Measurements from ENCODE around the gene ERVH48-1. TPM values are rescaled to one million over a fixed set of nuclear protein-coding genes. Genes with fewer than 3 reads are reported as not detected.
"Not testable (repeated sequence)": the region's sequence is repeated elsewhere in the genome, so short reads cannot be mapped to it uniquely, and the experiment has no call there.

Gene ERVH48-1
- total and polyA plus RNA-seq, 12 donors = not detected

DNA sequence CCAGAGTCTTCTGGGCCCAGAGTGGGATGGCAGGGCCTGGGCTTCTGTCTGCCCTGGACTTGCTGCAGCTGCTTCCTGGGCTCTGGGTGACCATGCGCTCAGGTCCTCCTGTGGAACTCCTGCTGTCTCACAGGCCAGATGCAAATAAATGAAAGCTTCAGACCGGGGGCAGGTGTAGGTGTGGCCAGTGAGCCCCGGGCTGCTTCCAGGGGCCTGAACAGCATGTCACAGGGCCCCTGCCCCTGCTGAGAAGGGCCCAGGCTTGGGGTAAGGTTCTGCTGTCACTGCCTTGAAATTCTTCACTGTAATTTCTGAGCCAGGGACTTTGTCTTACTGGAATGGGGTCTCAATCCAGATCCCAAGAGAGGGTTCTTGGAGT is 46.5 kb upstream of the ERVH48-1 start:
- no peak for TF ChIP-seq POLR2A (IDR thresholded peaks at IDR 0.05)
- TF ChIP-seq, protein P1, sequence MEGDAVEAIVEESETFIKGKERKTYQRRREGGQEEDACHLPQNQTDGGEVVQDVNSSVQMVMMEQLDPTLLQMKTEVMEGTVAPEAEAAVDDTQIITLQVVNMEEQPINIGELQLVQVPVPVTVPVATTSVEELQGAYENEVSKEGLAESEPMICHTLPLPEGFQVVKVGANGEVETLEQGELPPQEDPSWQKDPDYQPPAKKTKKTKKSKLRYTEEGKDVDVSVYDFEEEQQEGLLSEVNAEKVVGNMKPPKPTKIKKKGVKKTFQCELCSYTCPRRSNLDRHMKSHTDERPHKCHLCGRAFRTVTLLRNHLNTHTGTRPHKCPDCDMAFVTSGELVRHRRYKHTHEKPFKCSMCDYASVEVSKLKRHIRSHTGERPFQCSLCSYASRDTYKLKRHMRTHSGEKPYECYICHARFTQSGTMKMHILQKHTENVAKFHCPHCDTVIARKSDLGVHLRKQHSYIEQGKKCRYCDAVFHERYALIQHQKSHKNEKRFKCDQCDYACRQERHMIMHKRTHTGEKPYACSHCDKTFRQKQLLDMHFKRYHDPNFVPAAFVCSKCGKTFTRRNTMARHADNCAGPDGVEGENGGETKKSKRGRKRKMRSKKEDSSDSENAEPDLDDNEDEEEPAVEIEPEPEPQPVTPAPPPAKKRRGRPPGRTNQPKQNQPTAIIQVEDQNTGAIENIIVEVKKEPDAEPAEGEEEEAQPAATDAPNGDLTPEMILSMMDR (IDR thresholded peaks at IDR 0.05) = no peak
- no peaks in the 10 kb centered on the region for H3K27me3 ChIP-seq
- 79 to 100% (median 87%) methylated on average over 1 to 3 of the region's 3 CpGs for WGBS, 4 donors
- H3K9me3 ChIP-seq (replicated peaks in 1 of 3) = no peaks in the 10 kb centered on the region
- no peak overlapping the region for H3K27ac ChIP-seq
- no peaks in the 10 kb centered on the region for H3K36me3 ChIP-seq (replicated peaks in 1 of 2)
- H3K4me1 ChIP-seq (replicated peaks in 1 of 2) = peaks cover 11 to 16% of the 10 kb centered on the region in 2 donors
- no peak for DNase-seq
- H3K4me3 ChIP-seq = no peak overlapping the region
- intact Hi-C loops (cut with DNase I) = no loop called here

DNA sequence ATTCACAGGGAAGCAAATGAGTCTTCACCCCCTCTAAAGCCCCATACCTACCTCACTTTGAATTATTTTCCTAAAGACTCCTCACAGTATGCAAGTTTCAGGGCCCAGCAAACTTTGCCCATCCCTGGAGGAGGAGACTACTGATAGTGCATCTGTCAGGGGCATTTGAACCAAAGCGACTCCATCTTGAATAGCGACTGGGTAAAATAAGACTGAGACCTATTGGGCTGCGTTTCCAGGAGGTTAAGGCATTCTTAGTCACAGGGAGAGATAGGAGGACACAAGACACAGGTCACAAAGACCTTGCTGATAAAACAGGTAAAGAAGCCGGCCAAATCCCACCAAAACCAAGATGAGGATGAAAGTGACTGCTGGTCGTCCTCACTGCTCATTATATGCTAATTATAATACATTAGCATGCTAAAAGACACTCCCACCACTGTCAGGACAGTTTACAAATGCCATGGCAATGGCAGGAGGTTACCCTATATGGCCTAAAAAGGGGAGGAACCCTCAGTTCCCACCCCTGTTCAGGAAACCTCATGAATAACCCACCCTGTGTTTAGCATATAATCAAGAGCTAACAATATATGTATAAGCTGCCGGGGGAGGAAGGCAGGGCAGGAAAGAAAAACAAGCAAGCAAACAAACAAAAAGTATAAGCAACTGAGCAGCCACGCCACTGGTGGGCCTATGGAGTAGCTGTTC is 45.7 kb upstream of the ERVH48-1 start:
- no peak overlapping the region for H3K27ac ChIP-seq
- 81 to 87% (median 84%) methylated on average over 7 of the region's 7 CpGs for WGBS, 4 donors
- H3K4me3 ChIP-seq = no peak overlapping the region
- DNase-seq = peak in 1 of 7 donors; percentile 33
- intact Hi-C loops (cut with DNase I) = no loop called here
- H3K27me3 ChIP-seq = no peaks in the 10 kb centered on the region
- TF ChIP-seq, protein P1 (IDR thresholded peaks at IDR 0.05) = no peak
- H3K4me1 ChIP-seq (replicated peaks in 1 of 2) = peaks cover 9 to 12% of the 10 kb centered on the region in 2 donors
- H3K9me3 ChIP-seq (replicated peaks in 1 of 3) = no peaks in the 10 kb centered on the region
- no peaks in the 10 kb centered on the region for H3K36me3 ChIP-seq (replicated peaks in 1 of 2)

DNA sequence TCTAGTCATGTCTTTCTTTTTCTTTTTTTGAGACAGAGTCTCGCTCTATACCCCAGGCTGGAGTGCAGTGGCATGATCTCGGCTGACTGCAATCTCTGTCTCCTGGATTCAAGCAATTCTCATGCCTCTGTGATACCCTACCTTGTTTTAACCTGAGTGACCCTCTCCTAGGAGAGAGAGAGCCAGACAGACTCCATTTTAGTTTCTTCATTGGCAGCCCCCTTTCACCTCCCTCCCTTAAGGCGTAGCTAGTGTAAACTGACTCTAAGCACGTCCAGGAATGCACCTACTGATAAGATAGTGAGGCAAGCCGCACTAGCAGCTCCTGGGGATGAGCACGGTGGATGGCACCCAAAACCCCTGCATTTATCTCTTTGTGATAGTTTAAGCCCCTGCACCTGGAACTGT is 43.8 kb upstream of the ERVH48-1 start:
- peaks cover 4 to 6% of the 10 kb centered on the region in 2 donors for H3K4me1 ChIP-seq (replicated peaks in 1 of 2)
- H3K36me3 ChIP-seq (replicated peaks in 1 of 2) = no peaks in the 10 kb centered on the region
- intact Hi-C loops (cut with DNase I) = loop anchor here in 1 of 2 donors (5.0 kb wide), 1 partner anchor 47 kb away; no protein-coding TSS in a partner anchor
- 49 to 69% (median 65%) methylated on average over 6 of the region's 6 CpGs for WGBS, 4 donors
- no peaks in the 10 kb centered on the region for H3K9me3 ChIP-seq (replicated peaks in 1 of 3)
- TF ChIP-seq POLR2A (IDR thresholded peaks at IDR 0.05) = no peak
- TF ChIP-seq, protein P1 (IDR thresholded peaks at IDR 0.05) = no peak
- peak in 1 of 7 donors; percentile 11 for DNase-seq
- H3K27me3 ChIP-seq = no peaks in the 10 kb centered on the region
- no peak overlapping the region for H3K27ac ChIP-seq
- H3K4me3 ChIP-seq = no peak overlapping the region

DNA sequence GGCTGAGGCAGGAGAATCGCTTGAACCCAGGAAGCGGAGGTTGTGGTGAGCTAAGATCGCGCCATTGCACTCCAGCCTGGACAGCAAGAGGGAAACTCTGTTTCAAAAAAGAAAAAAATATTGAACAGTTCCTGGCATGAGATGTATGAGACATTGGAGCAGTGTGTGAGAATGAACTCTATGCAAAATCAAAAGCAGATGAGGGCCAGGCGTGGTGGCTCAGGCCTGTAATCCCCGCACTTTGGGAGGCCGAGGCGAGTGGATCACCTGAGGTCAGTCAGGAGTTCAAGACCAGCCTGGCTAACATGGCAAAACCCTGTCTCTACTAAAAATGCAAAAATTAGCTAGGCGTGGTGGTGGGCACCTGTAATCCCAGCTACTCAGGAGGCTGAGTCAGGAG is 42.2 kb upstream of the ERVH48-1 start:
- not testable (repeated sequence) for H3K27ac ChIP-seq; H3K36me3 ChIP-seq (replicated peaks in 1 of 2); H3K27me3 ChIP-seq; H3K4me1 ChIP-seq (replicated peaks in 1 of 2); H3K4me3 ChIP-seq; H3K9me3 ChIP-seq (replicated peaks in 1 of 3)
- WGBS, 4 donors = 92 to 96% (median 93%) methylated on average over 9 of the region's 9 CpGs
- intact Hi-C loops (cut with DNase I) = loop anchor here in 1 of 2 donors (5.0 kb wide), 1 partner anchor 45 kb away; no protein-coding TSS in a partner anchor
- peak in 1 of 7 donors; percentile 13 for DNase-seq

DNA sequence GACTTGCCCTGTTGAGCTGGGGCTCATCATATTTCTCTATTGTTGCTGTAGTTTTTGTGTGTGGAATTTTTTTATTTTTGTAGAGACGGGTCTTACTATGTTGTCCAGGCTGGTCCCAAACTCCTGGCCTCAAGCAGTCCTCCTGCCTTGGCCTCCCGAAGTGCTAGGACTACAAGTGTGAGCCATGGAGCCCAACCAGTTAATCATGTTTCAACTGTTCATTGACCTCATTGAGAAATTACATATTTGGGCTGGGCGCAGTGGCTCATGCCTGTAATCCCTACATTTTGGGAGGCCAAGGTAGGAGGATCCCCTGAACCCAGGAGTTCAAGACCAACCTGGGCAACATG is 39.8 kb upstream of the ERVH48-1 start:
- H3K27me3 ChIP-seq = no peaks in the 10 kb centered on the region
- no peak overlapping the region for H3K4me3 ChIP-seq
- no peaks in the 10 kb centered on the region for H3K4me1 ChIP-seq (replicated peaks in 1 of 2)
- 60 to 78% (median 65%) methylated on average over 3 of the region's 3 CpGs for WGBS, 4 donors
- peak in 1 of 7 donors; percentile 3 for DNase-seq
- no peaks in the 10 kb centered on the region for H3K36me3 ChIP-seq (replicated peaks in 1 of 2)
- intact Hi-C loops (cut with DNase I) = loop anchor here in 1 of 2 donors (5.0 kb wide), 1 partner anchor 43 kb away; no protein-coding TSS in a partner anchor
- H3K9me3 ChIP-seq (replicated peaks in 1 of 3) = no peaks in the 10 kb centered on the region
- TF ChIP-seq POLR2A (IDR thresholded peaks at IDR 0.05) = no peak
- TF ChIP-seq, protein P1 (IDR thresholded peaks at IDR 0.05) = no peak
- no peak overlapping the region for H3K27ac ChIP-seq
